ENCODE data around the gene RPL36A. TPM values are rescaled to one million over a fixed set of nuclear protein-coding genes. Genes with fewer than 3 reads are reported as not detected.

The RPL36A gene
- total and polyA plus RNA-seq, 9 of the 15 experiments (the other 6 are each of a cell fraction or from before 2014, with no cell fraction given): 412 to 4,539 (median 3,209) TPM

GRCh38 chrX:101385795-101386541 is 4.8 kb upstream of the RPL36A start, which contains the start of gene BTK (continued):
- TF ChIP-seq FOXJ2 (tag; IDR thresholded peaks at IDR 0.05): no peak
- no peak for TF ChIP-seq ZNF830 (CRISPR knock-in tag; IDR thresholded peaks at IDR 0.05)
- no peak for TF ChIP-seq PHF20 (IDR thresholded peaks at IDR 0.05; ENCODE audit: partially characterized antibody)
- TF ChIP-seq L3MBTL2 (IDR thresholded peaks at IDR 0.05): peak; percentile 24; the same call in 1 of the 2 replicates
- no peak for TF ChIP-seq ID3 (CRISPR knock-in tag; IDR thresholded peaks at IDR 0.05)
- peak; percentile 46; the same call in 1 of the 2 replicates for TF ChIP-seq ID3 (tag; IDR thresholded peaks at IDR 0.05)
- TF ChIP-seq KDM5B (IDR thresholded peaks at IDR 0.05; ENCODE audit: insufficient replicate concordance, low read depth, low read length): peak; percentile 67
- TF ChIP-seq HEY1 (CRISPR knock-in tag; IDR thresholded peaks at IDR 0.05; ENCODE audit: borderline replicate concordance): no peak
- TF ChIP-seq PHB2 (IDR thresholded peaks at IDR 0.05; ENCODE audit: low read depth): no peak
- no peak for TF ChIP-seq NFYB (IDR thresholded peaks at IDR 0.05; ENCODE audit: extremely low read depth, insufficient read length)
- TF ChIP-seq, protein P1, sequence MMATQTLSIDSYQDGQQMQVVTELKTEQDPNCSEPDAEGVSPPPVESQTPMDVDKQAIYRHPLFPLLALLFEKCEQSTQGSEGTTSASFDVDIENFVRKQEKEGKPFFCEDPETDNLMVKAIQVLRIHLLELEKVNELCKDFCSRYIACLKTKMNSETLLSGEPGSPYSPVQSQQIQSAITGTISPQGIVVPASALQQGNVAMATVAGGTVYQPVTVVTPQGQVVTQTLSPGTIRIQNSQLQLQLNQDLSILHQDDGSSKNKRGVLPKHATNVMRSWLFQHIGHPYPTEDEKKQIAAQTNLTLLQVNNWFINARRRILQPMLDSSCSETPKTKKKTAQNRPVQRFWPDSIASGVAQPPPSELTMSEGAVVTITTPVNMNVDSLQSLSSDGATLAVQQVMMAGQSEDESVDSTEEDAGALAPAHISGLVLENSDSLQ (IDR thresholded peaks at IDR 0.05): peak; percentile 74
- TF ChIP-seq ZBTB43 (CRISPR knock-in tag; IDR thresholded peaks at IDR 0.05): no peak
- TF ChIP-seq SRF (CRISPR knock-in tag; IDR thresholded peaks at IDR 0.05): peak in 1 of 2 experiments; percentile 59; a peak in 1 of 4 replicates
- TF ChIP-seq, protein P2, sequence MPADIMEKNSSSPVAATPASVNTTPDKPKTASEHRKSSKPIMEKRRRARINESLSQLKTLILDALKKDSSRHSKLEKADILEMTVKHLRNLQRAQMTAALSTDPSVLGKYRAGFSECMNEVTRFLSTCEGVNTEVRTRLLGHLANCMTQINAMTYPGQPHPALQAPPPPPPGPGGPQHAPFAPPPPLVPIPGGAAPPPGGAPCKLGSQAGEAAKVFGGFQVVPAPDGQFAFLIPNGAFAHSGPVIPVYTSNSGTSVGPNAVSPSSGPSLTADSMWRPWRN (IDR thresholded peaks at IDR 0.05; ENCODE audit: low read depth): no peak
- TF ChIP-seq RBBP5 (IDR thresholded peaks at IDR 0.05; ENCODE audit: borderline replicate concordance, insufficient read depth, low read length, poor library complexity, severe bottlenecking): peak; percentile 43
- TF ChIP-seq, protein P3, sequence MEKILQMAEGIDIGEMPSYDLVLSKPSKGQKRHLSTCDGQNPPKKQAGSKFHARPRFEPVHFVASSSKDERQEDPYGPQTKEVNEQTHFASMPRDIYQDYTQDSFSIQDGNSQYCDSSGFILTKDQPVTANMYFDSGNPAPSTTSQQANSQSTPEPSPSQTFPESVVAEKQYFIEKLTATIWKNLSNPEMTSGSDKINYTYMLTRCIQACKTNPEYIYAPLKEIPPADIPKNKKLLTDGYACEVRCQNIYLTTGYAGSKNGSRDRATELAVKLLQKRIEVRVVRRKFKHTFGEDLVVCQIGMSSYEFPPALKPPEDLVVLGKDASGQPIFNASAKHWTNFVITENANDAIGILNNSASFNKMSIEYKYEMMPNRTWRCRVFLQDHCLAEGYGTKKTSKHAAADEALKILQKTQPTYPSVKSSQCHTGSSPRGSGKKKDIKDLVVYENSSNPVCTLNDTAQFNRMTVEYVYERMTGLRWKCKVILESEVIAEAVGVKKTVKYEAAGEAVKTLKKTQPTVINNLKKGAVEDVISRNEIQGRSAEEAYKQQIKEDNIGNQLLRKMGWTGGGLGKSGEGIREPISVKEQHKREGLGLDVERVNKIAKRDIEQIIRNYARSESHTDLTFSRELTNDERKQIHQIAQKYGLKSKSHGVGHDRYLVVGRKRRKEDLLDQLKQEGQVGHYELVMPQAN (IDR thresholded peaks at IDR 0.05; ENCODE audit: borderline replicate concordance): no peak
- TF ChIP-seq MCM7 (IDR thresholded peaks at IDR 0.05): no peak
- TF ChIP-seq SIN3A (IDR thresholded peaks at IDR 0.05; ENCODE audit: borderline replicate concordance in 2 of 2, control insufficient read depth in 1 of 2, low read depth in 2 of 2, low read length in 2 of 2): 0 out of 4 replicates have a peak, but pooled peaks of 1 of the 2 experiments have one; percentile 42
- TF ChIP-seq SMARCE1 (IDR thresholded peaks at IDR 0.05): peak; percentile 57; the same call in 1 of the 2 replicates
- peak; percentile 26; the same call in 1 of the 2 replicates for TF ChIP-seq FOSL1 (tag; conservative IDR thresholded peaks at IDR 0.05)
- TF ChIP-seq TCF7L2 (IDR thresholded peaks at IDR 0.05; ENCODE audit: low read depth, low read length): no peak
- peak; percentile 45; the same call in 1 of the 2 replicates for TF ChIP-seq ATF7 (IDR thresholded peaks at IDR 0.05)
- no peak for TF ChIP-seq ARID2 (IDR thresholded peaks at IDR 0.05)

Measured in K562 (cell line).